SK-N-SH treated with all-trans-retinoic acid at 6 μM for 48 hours (cell line): Measurements from ENCODE around the gene SMIM10L2A.

ENCODE experiments used
- ARNTL ChIP-seq: fragments of 450-650 bp; formaldehyde crosslinking; IDR thresholded peaks from 2 replicates; pipeline ENCODE4 v1.5.0; 2020; ENCODE audit warnings: low read depth, mild to moderate bottlenecking, moderate library complexity, borderline replicate concordance
- BACH2 ChIP-seq: fragments of 250-450 bp; sonication (Bioruptor Pico); IDR thresholded peaks from 2 replicates; pipeline ENCODE4 v1.9.0; 2021; ENCODE audit warnings: mild to moderate bottlenecking, borderline replicate concordance
- CSDC2 ChIP-seq: fragments of 250-450 bp; sonication (Bioruptor Pico); IDR thresholded peaks from 2 replicates; pipeline ENCODE4 v1.5.0; 2020; ENCODE audit warnings: mild to moderate bottlenecking, moderate library complexity
- CSRNP3 ChIP-seq: fragments of 250-450 bp; sonication (Bioruptor Pico); IDR thresholded peaks from 2 replicates; pipeline ENCODE4 v1.5.1; 2021; ENCODE audit warnings: mild to moderate bottlenecking, moderate library complexity
- PATZ1 ChIP-seq: fragments of 250-450 bp; sonication (Bioruptor Pico); IDR thresholded peaks from 2 replicates; pipeline ENCODE4 v1.8.0; 2020; ENCODE audit warnings: mild to moderate bottlenecking, moderate library complexity, borderline replicate concordance
- POU6F1 ChIP-seq: fragments of 250-450 bp; sonication (Bioruptor Pico); IDR thresholded peaks from 2 replicates; pipeline ENCODE4 v1.8.0; 2021; ENCODE audit warnings: low read depth, mild to moderate bottlenecking, moderate library complexity, borderline replicate concordance
- PPARA ChIP-seq: fragments of 250-450 bp; sonication (Bioruptor Pico); IDR thresholded peaks from 2 replicates; pipeline ENCODE4 v1.5.0; 2020; ENCODE audit warnings: mild to moderate bottlenecking, borderline replicate concordance
- SNAI2 ChIP-seq: fragments of 250-450 bp; sonication (Bioruptor Pico); IDR thresholded peaks from 2 replicates; pipeline ENCODE4 v1.5.0; 2020; ENCODE audit warnings: mild to moderate bottlenecking, moderate library complexity
- ZC3H10 ChIP-seq: fragments of 250-450 bp; sonication (Bioruptor Pico); IDR thresholded peaks from 2 replicates; pipeline ENCODE4 v1.5.1; 2021; ENCODE audit warnings: mild to moderate bottlenecking, moderate library complexity
- ZFP3 ChIP-seq: fragments of 250-450 bp; sonication (Bioruptor Pico); IDR thresholded peaks from 2 replicates; pipeline ENCODE4 v1.5.0; 2020; ENCODE audit warnings: mild to moderate bottlenecking, moderate library complexity

- TF ChIP-seq BACH2 (CRISPR knock-in tag), result no peak
- no peak for TF ChIP-seq CSRNP3 (CRISPR knock-in tag)
- no peak for TF ChIP-seq ZFP3 (CRISPR knock-in tag)
- no peak for TF ChIP-seq POU6F1 (CRISPR knock-in tag)
- no peak for TF ChIP-seq PATZ1 (CRISPR knock-in tag)
- no peak for TF ChIP-seq ZC3H10 (CRISPR knock-in tag)
- no peak for TF ChIP-seq SNAI2 (CRISPR knock-in tag)
- no peak for TF ChIP-seq CSDC2 (CRISPR knock-in tag)
- no peak for TF ChIP-seq PPARA (CRISPR knock-in tag)
- TF ChIP-seq ARNTL (CRISPR knock-in tag), result no peak
Observed at GRCh38 chrX:135436966-135437866, 15.5 kb downstream of the SMIM10L2A start.
